GM18519 (cell line): ENCODE data around the gene SLC38A6.

Source experiments
- ATAC-seq: cut with Tn5 transposase; IDR thresholded peaks from one replicate; pipeline ENCODE4 v1.9.1; 2021; ENCODE audit warnings: mild to moderate bottlenecking, moderate library complexity; ENCODE audit not compliant: unreplicated experiment, low FRiP score

The SLC38A6 gene

GRCh38 chr14:60975551-60975950, 5.5 kb upstream of the SLC38A6 start:
- ATAC-seq, result no peak

DNA sequence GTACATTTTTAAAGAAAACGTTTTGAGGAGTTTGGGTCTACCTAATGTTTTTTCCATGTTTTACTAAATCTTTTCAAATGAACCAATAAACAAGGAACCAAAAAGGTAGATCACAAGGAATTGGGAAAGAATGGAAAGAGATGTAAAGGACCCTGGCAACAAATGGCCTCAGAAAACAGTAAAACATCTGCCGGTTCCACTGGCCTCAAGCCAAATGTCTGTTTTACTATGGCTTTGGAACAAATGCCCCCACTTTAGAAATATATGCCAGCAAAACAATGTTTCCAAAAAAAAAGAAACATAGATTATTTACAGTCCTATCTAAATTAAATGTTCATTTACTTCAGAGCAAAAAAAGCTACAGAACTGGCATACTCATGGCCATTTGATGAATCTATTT, 3.2 kb upstream of the SLC38A6 start:
- ATAC-seq, result no peak

GRCh38 chr14:60981633-60982455, 799 bp downstream of the SLC38A6 start:
- ATAC-seq, result no peak

GRCh38 chr14:60984196-60984595, 3.2 kb downstream of the SLC38A6 start:
- no peak for ATAC-seq

DNA sequence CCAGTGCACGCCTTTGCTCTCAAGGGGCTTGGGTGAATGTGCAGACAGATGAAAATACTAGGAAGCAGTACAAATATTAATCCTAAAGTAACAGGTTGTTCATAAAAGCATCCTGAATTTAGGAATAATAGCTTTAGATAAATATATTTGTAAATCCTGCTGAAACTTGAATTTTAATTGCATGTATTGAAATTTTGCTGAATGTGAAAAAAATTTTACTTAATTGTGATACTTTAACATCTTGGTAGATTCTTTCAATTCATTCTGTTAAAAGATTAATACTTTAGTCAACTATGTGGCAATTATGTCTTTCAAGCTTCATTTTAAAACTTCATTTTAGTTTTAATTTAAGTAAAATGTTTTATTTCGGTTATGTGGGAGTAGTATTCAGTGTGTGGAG, 5.5 kb downstream of the SLC38A6 start:
- no peak for ATAC-seq

GRCh38 chr14:60989599-60989998, 8.6 kb downstream of the SLC38A6 start:
- no peak for ATAC-seq

DNA sequence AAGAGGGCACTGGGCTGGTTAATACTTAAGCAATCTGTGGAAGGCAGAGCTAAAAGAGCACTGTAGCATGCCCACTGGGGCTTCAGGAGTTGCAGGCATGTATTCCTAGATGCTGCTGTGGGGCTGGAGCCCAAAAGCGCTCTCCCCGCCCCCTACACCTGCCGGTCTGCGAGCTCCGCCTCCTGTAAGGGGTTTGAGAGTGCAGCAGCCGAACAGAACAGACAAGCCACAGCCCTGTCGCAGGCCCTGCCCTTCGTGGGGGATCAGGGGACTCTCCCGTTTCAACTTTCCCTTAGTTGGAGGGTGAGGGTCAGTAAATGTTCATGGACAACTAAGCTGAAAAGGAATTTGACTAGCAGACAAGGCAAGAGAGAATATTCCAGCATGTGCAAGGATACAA, 17.6 kb downstream of the SLC38A6 start:
- ATAC-seq, result no peak

DNA sequence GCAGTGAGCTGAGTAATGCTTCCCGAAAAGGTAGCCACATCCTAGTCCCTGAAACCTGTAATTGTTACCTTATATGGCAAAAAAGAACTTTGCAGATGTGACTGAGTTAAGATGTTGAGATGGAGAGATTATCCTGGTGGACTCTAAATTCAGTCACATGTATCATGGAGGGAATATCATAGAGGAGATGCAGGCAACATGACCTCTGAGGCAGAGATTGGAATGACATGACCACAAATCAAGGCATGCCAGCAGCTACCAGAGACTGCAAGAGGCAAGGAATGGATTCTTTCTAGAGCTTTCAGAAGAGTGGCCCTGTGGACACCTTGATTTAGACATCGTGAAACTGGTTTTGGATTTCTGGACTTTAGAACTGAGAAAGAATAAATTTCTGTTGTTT, 18.5 kb downstream of the SLC38A6 start:
- ATAC-seq, result no peak

DNA sequence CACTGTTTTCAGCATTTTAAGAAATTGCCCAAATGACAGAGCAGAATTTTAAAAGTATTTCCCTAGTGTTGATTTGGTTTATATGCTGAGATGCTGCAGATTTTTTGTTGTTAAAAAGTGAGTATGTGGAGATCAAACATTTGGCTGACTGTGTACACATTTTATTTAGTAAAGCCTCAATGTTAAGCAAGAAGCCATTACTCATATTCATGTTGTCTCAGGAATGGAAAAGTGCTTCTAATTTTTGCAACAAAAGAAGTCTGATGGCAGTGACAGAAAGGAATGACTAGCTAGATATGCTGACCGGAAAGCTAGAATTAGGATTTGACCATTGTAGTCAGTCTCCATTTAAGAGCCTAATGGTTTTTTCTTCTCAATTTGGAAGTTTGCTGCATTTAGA, 22.5 kb downstream of the SLC38A6 start:
- no peak for ATAC-seq

GRCh38 chr14:61019537-61019936, 38.5 kb downstream of the SLC38A6 start:
- ATAC-seq, result no peak

DNA sequence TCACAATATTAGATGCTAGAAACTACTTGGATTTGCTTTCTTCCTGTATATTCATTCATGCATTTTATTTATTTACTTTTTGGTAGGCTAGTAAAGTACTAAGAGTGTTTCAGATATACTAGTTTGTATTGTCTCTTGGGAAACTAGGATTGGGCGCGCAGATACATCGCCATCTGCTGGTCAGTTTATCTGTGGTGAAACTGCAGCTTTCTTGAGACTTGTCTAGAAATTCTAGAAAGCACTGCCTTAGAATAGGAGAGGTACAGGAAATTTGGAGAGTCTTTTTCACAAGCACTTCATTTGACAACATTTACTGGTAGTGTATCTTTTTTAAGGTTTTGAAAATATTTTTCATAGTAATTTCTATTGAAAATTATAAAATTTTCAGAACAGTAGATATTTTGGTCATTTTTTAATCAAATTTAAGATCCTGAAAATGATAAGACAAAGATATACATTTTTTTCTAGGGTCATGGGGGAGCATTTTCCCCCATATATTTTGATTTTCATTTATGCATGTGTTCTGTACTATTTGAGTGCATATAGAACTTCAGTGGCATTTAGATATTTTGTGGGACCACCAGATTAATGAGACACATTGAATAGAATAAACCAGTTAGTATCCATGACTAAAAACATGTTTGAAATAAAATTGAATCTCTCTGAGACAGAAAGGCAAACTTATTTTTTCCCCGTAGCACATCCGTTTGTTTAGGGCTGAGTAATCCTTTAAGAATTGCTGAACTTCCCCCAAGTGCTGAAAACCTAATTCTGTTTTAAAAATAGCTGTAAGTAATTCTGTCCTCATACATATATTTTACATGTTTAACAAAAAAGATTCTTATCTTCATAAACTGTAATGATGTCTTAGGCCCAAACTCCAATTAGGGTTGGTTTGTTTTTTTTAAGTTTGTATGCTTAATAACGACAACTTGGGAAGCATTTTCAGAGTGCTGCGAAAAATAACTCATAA, 44.5 kb downstream of the SLC38A6 start:
- no peak for ATAC-seq

DNA sequence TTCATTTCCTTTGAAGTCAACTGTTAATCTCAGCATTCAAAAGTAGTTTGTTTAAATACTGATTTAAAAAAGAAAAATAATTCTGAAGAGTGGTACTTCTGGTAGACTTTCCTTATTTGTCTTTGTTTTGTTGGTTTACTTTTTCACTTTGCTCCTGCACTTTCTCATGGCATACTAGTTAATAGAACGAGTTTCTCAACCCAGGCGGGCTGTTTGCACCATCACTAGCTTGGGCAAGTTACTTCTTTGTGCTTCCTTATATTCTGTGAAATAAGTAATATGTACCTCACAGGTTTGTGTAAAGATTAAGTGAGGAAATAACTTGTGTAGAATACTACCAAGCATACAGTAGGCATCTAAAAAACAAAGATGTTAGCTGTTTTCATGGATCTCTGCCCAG, 45.5 kb downstream of the SLC38A6 start:
- ATAC-seq, result no peak

- no peak for ATAC-seq
These were observed 50.0 kb downstream of the SLC38A6 start for GRCh38 chr14:61031026-61031425.

- ATAC-seq, result no peak
These were observed 52.0 kb downstream of the SLC38A6 start for GRCh38 chr14:61033054-61033453.

GRCh38 chr14:61033855-61034254, 52.8 kb downstream of the SLC38A6 start:
- no peak for ATAC-seq

- peak; percentile 71 for ATAC-seq
These were observed 53.5 kb downstream of the SLC38A6 start for GRCh38 chr14:61034416-61035120.

- no peak for ATAC-seq
These were observed 56.2 kb downstream of the SLC38A6 start for GRCh38 chr14:61037215-61037614.

- no peak for ATAC-seq
These were observed 60.7 kb downstream of the SLC38A6 start for GRCh38 chr14:61041704-61042103.

DNA sequence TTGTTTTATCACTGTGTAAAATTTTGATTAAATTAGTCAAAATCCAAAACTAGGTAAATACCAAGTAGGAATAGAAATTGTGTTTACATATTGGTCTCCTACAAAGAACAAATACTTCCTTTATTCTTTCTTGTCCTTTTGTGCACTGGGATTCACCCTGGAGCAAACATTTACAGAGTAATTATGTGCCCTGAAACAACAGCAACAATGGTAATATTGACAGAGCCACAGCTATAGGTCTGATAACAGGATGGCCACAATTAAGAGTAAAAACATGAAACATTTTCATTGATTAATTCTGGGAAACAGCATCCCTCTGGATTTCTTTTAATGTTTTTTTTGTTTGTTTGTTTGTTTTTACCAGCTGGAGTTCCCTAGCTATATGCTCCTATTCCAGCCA, 61.2 kb downstream of the SLC38A6 start:
- ATAC-seq, result no peak

DNA sequence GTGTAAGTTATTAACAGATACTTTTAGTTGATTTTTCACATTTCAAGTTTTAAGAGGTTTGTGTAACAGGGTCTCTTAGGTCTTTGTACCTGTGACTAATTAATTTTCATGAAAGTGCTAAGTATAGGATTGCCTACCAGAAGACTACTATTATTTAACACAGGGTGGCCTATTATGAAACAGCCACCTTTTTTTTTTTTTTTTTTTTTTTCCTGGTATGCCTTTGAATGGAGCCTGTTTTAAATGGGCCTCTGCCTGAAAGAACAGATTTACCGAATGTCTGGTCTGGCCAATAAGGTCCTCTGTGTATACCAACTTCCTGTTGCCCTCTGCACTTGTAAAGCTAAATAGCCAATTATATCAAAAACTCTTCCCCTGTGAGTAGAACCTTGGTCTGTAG, 62.5 kb downstream of the SLC38A6 start:
- no peak for ATAC-seq

- no peak for ATAC-seq
These were observed 66.0 kb downstream of the SLC38A6 start for GRCh38 chr14:61047021-61047420.
